ENCODE measurements around the gene NMU.
A peak's percentile ranks its signal among the peaks of the same experiment; 100 is the strongest.
"Not testable (repeated sequence)": the region's sequence is repeated elsewhere in the genome, so short reads cannot be mapped to it uniquely, and the experiment has no call there.

The NMU gene

GRCh38 chr4:55618546-55619143, 17.5 kb downstream of the NMU start:
- DNase-seq: no peak

- DNase-seq: no peak
These were observed 18.4 kb downstream of the NMU start for GRCh38 chr4:55617587-55618197.

GRCh38 chr4:55615008-55615407, 21.1 kb downstream of the NMU start:
- no peak for DNase-seq

GRCh38 chr4:55613621-55614020, 22.5 kb downstream of the NMU start:
- no peak for DNase-seq

- no peak for DNase-seq
These were observed 23.8 kb downstream of the NMU start for GRCh38 chr4:55612341-55612740.

GRCh38 chr4:55611358-55612059, 24.6 kb downstream of the NMU start:
- no peak for DNase-seq

- no peak for DNase-seq
These were observed 25.7 kb downstream of the NMU start for GRCh38 chr4:55610381-55610780.

GRCh38 chr4:55609393-55609866, 26.7 kb downstream of the NMU start:
- peak; percentile 44 for DNase-seq

GRCh38 chr4:55608591-55608990, 27.5 kb downstream of the NMU start:
- DNase-seq: no peak

GRCh38 chr4:55604996-55605395, 31.1 kb downstream of the NMU start:
- DNase-seq: no peak

- no peak for DNase-seq
These were observed 35.5 kb downstream of the NMU start for GRCh38 chr4:55600640-55601039.

GRCh38 chr4:55598641-55599040, 37.5 kb downstream of the NMU start:
- no peak for DNase-seq

- no peak for DNase-seq
These were observed 44.1 kb downstream of the NMU start, which contains the start of gene PDCL2 for GRCh38 chr4:55592014-55592413. PDCL2 (minus strand) TSS chr4:55592245; CDS start chr4:55592109, 136 bp downstream.

GRCh38 chr4:55588160-55588559, 47.9 kb downstream of the NMU start:
- DNase-seq: no peak

- DNase-seq: not testable (repeated sequence)
These were observed 53.3 kb downstream of the NMU start for GRCh38 chr4:55582773-55583172.

GRCh38 chr4:55578341-55579010, 57.6 kb downstream of the NMU start:
- DNase-seq: no peak

- no peak for DNase-seq
These were observed 60.6 kb downstream of the NMU start for GRCh38 chr4:55575513-55575912.

- no peak for DNase-seq
These were observed 61.8 kb downstream of the NMU start for GRCh38 chr4:55574252-55574651.

GRCh38 chr4:55571806-55572205, 64.3 kb downstream of the NMU start:
- DNase-seq: no peak

GRCh38 chr4:55568905-55569504, 67.1 kb downstream of the NMU start:
- DNase-seq: no peak

- DNase-seq: no peak
These were observed 74.2 kb downstream of the NMU start for GRCh38 chr4:55561889-55562288.

GRCh38 chr4:55560096-55560495, 76.0 kb downstream of the NMU start:
- no peak for DNase-seq

- peak; percentile 57 for DNase-seq
These were observed 81.6 kb downstream of the NMU start for GRCh38 chr4:55554453-55555030.
